Skeletal muscle cell (primary cell): Measurements from ENCODE around the gene SLC29A1.

Experiments used
- DNase-seq: peaks from one replicate; pipeline ENCODE4 v3.0.0-alpha.2; 2010; ENCODE audit warnings: low read depth
- H3K4me3 ChIP-seq: 2 replicates; pipeline ENCODE4 v1.5.1; 2011; ENCODE audit warnings: low read depth, mild to moderate bottlenecking, control low read depth, low read length, moderate library complexity

SLC29A1 gene

GRCh38 chr6:44232676-44233566 is 9.5 kb downstream of the SLC29A1 start:
- no peak for DNase-seq

GRCh38 chr6:44233567-44234100 is 10.2 kb downstream of the SLC29A1 start:
- H3K4me3 ChIP-seq = no peak overlapping the region
- no peak for DNase-seq

More at GRCh38 chr6:44232676-44233566, 9.5 kb downstream of the SLC29A1 start:
- no peak overlapping the region for H3K4me3 ChIP-seq

- H3K4me3 ChIP-seq = no peak overlapping the region
- DNase-seq = no peak
These were observed 11.0 kb downstream of the SLC29A1 start for GRCh38 chr6:44234101-44235025.

- H3K4me3 ChIP-seq = no peak overlapping the region
- no peak for DNase-seq
These were observed 11.9 kb downstream of the SLC29A1 start for GRCh38 chr6:44235269-44235668.

GRCh38 chr6:44235891-44236516 is 12.6 kb downstream of the SLC29A1 start:
- H3K4me3 ChIP-seq = no peak overlapping the region
- no peak for DNase-seq

- peak; percentile 90 for DNase-seq
- peak overlapping the region; percentile 53 for H3K4me3 ChIP-seq
These were observed 13.8 kb downstream of the SLC29A1 start for GRCh38 chr6:44237021-44237812.

- DNase-seq = no peak
- H3K4me3 ChIP-seq = peak overlapping the region; percentile 53
These were observed 14.5 kb downstream of the SLC29A1 start for GRCh38 chr6:44237813-44238433.

GRCh38 chr6:44238687-44239350 is 15.4 kb downstream of the SLC29A1 start:
- no peak for DNase-seq
- H3K4me3 ChIP-seq = no peak overlapping the region

GRCh38 chr6:44243345-44243744 is 19.9 kb downstream of the SLC29A1 start:
- no peak for DNase-seq
- H3K4me3 ChIP-seq = no peak overlapping the region

GRCh38 chr6:44245391-44245911 is 22.1 kb downstream of the SLC29A1 start:
- no peak for DNase-seq
- H3K4me3 ChIP-seq = peak overlapping the region; percentile 71

GRCh38 chr6:44245912-44246662 is 22.7 kb downstream of the SLC29A1 start:
- DNase-seq = no peak
- H3K4me3 ChIP-seq = peak overlapping the region; percentile 71

- DNase-seq = peak; percentile 97
- H3K4me3 ChIP-seq = peak within 1 kb of the TSS; percentile 71
These were observed 23.4 kb downstream of the SLC29A1 start, which contains the start of gene HSP90AB1 for GRCh38 chr6:44246663-44247337. Gene HSP90AB1 (plus strand): TSS chr6:44247101. CDS start chr6:44248630, 1,529 bp downstream.

GRCh38 chr6:44247338-44248302 is 24.2 kb downstream of the SLC29A1 start:
- H3K4me3 ChIP-seq = peak overlapping the region; percentile 71
- no peak for DNase-seq

- peak overlapping the region; percentile 71 for H3K4me3 ChIP-seq
- DNase-seq = no peak
These were observed 25.2 kb downstream of the SLC29A1 start for GRCh38 chr6:44248579-44248978.

- DNase-seq = no peak
- peak overlapping the region; percentile 71 for H3K4me3 ChIP-seq
These were observed 25.8 kb downstream of the SLC29A1 start for GRCh38 chr6:44249082-44249748.
